ENCODE results near the gene LDB3.

LDB3 gene

DNA sequence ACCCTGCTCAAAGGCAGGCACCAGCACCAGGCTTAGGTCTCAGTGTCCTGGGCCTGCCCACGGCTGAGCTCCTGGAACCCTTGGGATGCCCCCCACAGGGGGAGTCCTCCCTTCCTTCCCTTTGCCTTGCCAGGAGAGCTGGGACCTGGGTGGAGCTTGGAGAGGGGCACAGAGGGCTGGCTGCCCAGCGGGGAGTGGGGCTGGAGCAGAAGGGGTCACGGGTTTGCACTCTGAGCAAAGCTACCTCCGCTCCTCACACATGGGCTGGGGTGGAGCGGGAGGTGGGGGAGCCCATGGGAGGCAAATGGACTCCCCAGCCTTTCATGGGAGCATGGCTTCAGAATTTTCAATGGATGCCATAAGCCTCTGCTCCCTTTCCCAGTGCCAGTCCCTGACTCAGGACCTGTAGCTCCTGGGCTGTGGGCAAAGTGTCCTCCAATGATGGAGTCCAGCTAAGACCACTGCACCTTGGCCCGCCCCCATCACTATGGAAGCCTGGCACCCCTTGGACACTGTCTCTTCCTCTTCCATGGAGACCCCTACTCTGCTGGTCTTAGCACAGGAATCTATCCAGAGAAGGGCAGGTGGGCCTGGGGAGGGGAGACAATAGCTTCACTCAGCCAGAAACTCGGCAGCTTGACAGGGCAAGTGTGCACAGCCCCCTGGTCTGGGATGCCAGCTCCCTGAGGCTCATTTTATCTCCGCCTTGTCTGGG lies 39.9 kb downstream of the LDB3 start:
- no peak for DNase-seq

DNA sequence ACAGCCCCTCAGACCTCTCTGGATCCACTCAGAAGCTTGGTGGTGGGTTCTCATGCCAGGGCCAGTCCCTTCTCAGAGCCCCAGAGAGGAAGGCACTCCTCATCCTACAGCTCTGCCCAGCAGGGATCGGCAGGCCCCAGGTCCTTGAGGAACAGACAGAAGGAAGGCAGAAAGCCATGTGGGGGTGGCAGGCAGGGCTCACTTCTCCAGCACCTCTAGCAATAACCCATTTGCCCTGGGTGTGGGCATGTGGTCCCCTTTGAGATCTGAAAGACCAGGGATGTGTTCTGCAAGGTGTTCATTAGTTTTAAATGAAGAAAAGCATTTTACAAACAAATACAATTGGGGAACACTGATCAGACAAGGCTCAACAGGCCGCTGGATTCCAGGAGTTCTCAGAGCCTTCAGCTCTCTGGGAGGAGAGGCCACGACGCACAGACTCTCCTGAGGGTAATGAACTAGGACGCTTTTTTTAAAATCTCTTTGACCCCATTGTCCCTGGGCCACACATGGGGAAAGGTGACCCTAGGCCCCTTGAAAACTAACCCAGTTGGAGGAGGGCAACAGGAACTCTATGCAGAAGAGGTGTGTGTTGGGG lies 40.6 kb downstream of the LDB3 start:
- DNase-seq, result no peak

DNA sequence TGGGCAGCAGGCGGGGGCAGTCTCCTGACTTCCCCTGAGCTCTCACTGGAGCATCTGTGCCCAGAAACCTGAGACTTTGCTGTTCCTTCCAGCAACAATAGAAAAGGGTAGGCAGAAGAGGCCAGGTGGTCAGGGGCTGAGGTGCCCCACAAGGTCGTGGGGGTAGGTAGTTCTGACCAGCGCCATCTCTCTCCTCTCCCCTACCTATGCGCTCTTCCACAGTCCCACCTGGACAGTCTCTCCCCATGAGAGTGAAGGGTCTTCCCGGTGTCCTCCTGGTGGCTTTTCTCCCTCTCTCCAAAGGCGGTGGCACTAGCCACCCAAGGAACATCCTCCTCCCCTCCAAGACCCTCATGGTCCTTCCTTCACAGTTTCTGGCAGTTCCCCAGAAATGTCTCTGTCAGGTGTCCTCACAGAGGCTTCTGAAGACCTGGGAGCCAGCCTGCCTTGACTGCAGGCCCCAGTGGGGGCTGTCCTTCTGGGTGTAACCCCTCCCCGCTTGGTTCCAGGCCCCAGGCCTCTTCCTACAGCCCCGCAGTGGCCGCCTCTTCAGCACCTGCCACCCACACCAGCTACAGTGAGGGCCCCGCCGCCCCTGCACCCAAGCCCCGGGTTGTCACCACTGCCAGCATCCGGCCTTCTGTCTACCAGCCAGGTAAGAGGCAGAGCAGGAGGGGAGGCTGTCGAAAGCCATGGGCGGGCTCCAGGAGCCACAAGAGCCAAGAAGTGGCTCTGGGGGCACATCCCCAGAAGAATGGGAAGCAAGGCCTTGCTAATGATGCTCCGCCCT lies 41.3 kb downstream of the LDB3 start:
- no peak for DNase-seq

- peak; percentile 68 to 85 (median 74) for DNase-seq
Measured at GRCh38 chr10:86710987-86711512, 42.7 kb downstream of the LDB3 start.

DNA sequence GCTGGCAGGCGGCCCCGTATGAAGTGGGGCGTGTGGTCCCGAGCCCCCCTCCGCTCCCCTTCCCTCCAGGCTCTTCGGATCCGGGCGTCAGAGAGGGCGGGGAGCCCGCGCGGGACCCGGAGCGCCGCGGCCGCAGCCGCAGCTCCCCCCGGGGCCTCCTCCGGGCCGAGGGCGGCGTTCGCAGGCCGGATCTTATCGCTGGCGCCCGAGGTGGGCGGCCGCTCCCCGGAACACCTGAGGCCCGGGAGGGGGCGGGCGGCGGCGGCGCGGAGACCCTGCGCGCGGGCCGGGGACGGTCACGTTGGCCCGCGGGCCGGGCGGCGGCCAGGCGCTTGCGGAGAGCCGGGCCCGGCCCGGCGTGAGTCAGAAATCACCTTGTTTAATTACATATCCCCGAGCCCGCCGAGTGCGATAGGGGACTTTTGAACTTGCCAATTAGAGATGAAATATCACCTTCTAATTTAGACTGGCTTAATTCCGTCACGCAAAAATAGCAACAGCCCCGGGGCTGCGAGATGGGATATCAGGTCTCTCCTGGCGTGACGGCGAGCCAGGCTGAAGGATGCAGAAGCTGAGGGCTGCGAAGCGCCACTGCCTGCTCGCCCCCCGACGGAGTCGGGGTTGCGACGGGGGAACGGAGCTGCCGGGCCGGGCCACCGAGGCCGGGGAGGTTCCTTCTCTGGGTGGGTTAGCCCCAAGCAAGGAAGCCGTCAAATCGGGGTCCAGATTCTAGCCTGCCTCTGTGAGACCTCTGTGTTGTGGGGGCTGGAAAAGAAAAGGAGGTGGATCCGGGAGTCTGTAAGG lies 43.4 kb downstream of the LDB3 start:
- DNase-seq, result peak; percentile 23 to 51 (median 31)

- no peak for DNase-seq
Measured at GRCh38 chr10:86712317-86712707, 44.0 kb downstream of the LDB3 start.

DNA sequence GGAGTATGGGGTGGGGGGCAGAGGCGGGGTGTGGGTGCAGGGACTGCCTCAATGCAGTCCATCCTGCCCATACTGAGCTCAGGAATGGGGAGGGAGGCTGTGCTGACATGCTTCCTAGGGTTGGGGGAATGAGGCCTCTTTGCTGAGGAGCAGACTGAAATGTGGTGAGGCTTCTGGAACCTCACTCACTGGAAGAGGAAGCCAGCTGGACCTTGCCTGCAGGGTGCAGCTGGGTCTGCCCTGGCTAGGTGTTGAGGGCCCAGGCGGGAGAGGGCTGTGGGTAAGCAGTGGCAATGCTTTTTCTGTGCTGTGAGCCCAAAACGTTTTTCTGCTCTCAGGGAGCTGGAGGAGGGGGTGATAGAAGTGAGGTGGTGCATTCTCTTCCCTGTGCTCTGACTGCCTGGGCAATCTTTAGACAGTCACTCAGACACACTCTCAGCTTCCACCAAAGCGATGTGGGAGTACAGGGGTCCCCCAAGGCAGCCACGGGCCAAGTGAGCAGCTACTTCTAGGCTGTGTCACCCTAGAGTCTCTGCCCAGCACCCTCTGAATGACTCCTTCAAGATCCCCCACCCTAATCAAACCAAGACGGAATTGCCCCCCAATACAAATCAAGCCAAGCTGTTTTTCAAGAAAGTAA lies 47.0 kb downstream of the LDB3 start:
- DNase-seq, result no peak

DNA sequence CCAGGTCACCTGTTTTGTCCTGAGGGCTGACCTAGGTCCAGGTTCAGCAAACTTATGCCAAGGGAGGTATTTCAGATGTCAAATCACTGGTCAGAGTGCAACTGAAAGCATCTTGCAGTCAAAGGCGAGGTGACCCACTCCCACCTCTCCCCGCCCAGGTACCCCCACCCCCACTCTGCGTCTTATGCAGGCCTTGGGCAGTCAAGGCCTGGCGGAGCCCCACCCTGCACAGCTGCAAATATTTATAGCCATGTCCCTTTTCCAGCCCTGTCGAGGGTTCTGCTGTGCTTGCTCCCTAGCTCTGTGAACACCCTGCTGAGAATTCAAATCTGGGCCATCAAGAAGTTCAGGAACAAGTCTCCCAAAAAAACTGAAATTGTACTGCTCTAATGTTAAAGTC lies 47.5 kb downstream of the LDB3 start:
- no peak for DNase-seq

DNA sequence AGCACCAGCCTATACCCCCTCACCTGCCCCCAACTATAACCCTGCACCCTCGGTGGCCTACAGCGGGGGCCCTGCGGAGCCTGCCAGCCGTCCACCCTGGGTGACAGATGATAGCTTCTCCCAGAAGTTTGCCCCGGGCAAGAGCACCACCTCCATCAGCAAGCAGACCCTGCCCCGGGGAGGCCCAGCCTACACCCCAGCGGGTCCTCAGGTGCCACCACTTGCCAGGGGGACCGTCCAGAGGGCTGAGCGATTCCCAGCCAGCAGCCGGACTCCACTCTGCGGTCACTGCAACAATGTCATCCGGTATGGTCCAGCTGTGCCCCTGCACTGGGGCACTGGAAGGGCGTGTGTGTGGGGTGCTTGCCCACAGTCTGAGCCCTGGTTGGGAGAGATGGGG lies 48.2 kb downstream of the LDB3 start:
- DNase-seq, result no peak

DNA sequence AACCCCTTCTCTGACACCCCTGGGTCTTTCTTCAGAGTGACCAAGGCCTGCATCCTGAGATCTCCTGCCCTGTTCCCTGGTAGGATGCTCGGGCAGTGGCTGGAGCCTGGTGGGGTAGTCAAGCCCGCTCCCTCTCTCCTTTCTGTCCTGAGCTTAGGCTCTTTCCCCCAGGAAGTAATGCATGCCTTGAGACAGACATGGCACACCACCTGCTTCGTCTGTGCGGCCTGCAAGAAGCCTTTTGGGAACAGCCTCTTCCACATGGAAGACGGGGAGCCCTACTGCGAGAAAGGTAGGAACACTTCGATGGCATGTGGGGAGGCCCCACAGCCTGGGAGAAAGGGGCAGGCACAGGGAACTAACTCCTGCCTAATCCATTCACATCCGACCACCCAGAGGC lies 50.2 kb downstream of the LDB3 start:
- no peak for DNase-seq

GRCh38 chr10:86721232-86721631 lies 52.9 kb downstream of the LDB3 start:
- DNase-seq, result no peak

DNA sequence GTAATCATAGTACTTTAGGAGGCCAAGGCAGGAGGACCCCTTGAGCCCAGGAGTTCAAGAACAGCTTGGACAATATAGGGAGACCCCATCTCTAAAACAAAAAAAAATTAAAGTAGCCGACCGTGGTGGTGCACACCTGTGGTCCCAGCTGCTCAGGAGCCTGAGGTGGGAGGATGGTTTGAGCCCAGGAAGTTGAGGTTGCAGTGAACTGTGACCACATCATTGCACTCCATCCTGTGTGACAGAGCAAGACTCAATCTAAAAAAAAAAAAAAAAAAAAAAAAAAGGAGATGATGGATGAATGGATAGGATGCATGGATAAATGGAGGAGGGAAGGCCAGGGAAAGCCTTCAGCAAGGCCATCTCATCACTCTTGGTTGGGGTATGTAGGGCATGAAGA lies 54.7 kb downstream of the LDB3 start:
- DNase-seq, result peak in 1 of 5 donors; percentile 22

- no peak for DNase-seq
Measured at GRCh38 chr10:86724445-86724844, 56.1 kb downstream of the LDB3 start.

GRCh38 chr10:86725980-86726676 lies 57.8 kb downstream of the LDB3 start:
- DNase-seq, result no peak

GRCh38 chr10:86726677-86726999 lies 58.3 kb downstream of the LDB3 start:
- no peak for DNase-seq

DNA sequence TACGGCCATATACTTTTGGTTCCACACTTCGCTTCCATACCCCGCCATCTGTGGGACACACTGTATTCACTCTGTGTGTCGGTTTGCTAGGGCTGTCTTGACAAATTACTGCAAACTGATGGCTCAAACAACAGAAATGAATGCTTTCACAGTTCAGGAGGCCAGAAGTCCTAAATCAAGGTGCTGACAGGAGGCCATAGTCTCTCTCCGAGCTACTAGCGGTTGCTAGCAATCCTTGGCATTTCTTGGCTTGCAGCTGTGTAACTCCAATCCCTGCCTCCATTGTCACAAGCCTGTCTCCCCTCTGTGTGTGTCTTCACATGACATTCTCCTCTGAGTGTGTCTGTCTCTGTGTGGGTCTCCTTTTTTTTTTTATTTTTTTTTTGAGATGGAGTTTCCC lies 59.2 kb downstream of the LDB3 start:
- no peak for DNase-seq

DNA sequence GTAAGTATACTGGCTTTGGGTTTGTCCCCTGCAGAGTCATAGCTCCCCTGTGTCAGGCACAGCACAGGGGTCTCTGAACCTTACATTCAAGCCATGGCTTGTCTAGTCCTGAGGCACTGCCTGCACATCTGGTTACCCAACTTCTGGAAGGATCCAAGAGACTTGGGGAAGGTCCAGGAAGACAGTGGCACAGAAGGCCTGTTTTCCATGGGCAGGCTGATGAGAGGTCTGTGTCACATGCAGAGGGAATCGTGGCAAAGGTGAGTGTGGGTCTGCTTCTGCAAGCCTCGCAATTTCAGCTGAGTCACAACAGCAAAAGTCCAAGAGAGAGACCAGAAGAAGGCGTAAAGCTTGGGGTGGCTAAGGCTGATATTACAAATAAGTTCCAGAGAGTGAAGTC lies 59.7 kb downstream of the LDB3 start:
- DNase-seq, result no peak

DNA sequence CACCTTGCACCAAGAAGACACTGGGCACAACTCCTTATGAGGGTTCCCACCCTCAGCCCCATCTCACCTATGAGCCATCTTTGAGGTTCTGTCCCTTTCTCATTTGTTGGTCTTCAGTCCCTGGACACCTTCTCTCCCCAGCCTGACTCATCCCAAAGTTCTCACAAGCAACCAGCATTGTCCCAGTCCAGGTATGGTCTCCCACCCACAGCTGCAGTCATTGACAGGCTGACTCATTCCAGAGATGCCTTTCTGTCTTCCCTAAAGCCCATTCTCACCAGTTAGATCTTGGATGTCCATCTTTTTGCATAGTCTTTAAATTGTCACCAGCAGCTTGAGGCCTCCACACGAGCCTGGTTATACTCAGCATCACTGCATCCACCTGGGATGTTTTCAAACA lies 61.4 kb downstream of the LDB3 start:
- no peak for DNase-seq

GRCh38 chr10:86730227-86730626 lies 61.9 kb downstream of the LDB3 start:
- DNase-seq, result no peak

DNA sequence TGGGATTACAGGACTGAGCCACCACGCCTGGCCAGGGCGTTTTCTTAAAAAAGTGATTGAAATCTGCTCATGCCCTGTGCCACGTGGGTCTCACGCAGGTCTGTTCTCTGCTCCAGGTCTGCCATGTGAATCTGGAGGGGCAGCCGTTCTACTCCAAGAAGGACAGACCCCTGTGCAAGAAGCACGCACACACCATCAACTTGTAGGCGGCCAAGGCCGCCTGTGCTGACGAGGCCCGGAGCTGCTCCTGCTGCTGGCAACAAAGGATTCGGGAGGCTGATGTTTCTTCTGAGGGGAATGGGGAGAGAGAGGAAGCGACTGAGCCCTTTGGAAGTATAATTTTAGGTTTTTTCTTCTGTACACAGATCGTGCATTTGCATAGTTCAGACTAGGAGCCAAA lies 64.5 kb downstream of the LDB3 start:
- DNase-seq, result no peak

GRCh38 chr10:86733260-86733671 lies 65.0 kb downstream of the LDB3 start:
- DNase-seq, result no peak

Data from T-helper 1 cell (primary cell).